Measurements from ENCODE around the gene FCHSD2. TPM values are rescaled to one million over a fixed set of nuclear protein-coding genes. Genes with fewer than 3 reads are reported as not detected.
"Not testable (repeated sequence)": the region's sequence is repeated elsewhere in the genome, so short reads cannot be mapped to it uniquely, and the experiment has no call there.

FCHSD2 gene
- total RNA-seq, 2 donors from 2014 or later, result 20.0 to 22.1 TPM

DNA sequence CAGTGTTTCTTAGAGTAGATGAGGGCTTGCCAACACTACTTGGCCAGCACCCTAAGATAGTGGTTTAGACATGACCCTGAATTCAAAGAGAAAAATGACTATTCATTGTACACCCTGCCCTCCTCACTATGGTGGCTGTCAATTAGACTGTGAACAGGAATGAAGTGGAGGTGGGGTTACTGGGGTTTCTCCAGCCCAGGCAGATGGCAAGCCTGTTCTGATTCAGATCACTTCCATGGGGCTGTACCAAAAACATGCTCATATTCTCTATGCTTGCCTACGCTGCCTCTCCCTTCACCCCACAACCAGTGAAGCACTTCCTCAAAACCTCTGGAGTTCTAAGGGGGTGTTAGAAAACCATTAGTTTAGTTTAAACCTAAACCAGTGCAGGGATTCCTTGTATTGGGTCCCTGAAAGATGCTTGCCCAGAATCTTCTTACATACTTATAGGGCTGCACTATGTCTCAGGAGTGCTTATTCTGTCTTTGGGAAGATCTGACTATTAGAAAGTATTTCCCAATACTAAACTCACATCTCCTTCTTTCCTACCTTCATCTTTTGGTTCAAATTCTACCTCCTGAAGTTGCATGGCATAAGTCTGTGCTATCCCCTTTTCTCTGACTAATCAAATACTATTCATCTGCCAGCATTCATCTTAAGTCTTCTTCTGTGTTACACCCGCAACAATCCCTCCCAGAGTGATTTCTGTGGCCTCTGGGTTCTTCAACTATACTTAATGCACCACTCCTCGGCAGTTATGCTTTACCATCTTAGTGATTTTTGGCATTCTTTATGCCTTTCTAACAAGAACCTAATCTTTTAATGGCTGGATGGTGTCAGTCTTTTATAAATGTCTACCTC, 256.1 kb downstream of the FCHSD2 start:
- DNase-seq (no peak), ATAC-seq (no peak)
- intact Hi-C loops (cut with DNase I, micrococcal nuclease), result no loop called here

GRCh38 chr11:72876147-72876546, 266.0 kb downstream of the FCHSD2 start:
- ATAC-seq, result no peak
- DNase-seq, result no peak
- intact Hi-C loops (cut with DNase I, micrococcal nuclease), result no loop called here

DNA sequence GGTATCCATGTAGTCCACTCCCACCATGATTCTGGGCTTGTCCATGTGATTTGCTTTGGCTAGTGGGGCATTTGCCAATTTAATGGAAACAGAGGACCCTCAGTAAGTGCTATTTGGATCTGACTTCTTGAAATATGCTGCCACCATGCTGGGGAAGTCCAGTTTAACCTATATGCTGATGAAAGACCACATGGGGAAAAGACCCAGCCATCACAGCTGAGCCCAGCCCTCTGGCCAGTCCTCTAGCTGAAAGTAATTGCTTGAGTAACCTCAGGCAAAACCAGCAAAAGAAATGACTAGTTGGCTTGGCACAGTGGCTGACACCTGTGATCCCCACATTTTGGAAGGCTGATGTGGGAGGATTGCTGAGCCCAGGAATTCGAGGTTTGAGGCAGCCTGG, 266.4 kb downstream of the FCHSD2 start:
- ATAC-seq (no peak), DNase-seq (no peak)
- intact Hi-C loops (cut with DNase I, micrococcal nuclease), result no loop called here

DNA sequence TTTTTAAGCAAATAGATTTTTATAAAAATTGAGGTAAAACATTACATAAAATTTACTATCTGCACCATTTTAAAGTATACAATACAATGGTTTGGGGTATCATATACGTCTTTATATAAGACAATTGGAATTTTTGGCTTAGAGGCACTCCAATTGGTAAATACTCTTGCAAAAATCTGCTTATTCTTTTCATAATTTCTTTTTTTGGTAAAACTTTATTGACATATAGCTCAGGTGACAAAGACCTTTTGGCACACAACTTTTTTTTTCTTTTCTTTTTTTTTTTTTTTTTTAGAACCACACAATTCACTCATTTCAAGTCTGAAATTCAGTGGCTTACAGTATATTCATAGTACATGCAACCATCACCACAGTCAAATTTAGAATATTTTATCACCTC, 270.1 kb downstream of the FCHSD2 start:
- DNase-seq (no peak), ATAC-seq (no peak)
- intact Hi-C loops (cut with DNase I, micrococcal nuclease), result no loop called here

DNA sequence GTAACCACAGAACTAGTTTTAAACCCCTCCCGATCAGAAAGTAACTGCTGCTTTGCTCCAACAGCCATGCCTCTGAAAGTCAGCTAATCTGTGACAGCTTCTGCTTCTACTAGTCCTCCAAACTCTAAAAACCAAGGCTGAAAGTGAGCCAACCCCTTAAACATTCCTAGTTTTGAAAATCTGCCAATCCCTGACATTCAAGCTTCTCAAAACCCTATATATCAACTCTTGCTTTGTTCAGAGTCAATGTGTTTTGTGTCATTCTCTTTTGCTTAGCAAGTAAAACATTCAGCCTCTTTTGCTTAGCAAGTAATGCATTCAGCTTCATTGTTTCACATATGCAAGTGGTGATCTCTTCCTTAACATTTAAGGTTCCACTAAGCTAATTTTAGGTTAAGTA, 271.0 kb downstream of the FCHSD2 start:
- intact Hi-C loops (cut with DNase I, micrococcal nuclease), result no loop called here
- ATAC-seq, result no peak

DNA sequence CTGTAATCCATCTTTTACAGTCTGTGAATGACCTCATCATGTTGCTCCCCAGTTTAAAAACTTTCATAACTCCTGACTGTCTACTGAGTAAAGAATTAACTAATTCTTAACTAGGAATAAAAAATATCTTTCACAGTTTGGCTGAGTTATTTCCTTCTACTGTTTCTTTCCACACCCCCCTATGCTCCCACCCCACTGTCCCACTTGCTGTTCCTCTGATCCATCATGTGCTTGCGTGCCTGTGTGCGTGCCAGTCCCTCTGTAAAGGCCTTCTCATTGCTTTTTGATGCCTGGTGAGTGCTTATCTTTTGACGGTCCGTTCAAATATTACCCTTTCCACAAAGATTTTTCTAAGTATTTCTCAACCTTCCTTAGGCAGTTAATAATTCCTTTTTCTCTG, 272.3 kb downstream of the FCHSD2 start:
- ATAC-seq (no peak), DNase-seq (no peak)
- intact Hi-C loops (cut with DNase I, micrococcal nuclease), result no loop called here

More for the DNA sequence above, 271.0 kb downstream of the FCHSD2 start:
- no peak for DNase-seq

DNA sequence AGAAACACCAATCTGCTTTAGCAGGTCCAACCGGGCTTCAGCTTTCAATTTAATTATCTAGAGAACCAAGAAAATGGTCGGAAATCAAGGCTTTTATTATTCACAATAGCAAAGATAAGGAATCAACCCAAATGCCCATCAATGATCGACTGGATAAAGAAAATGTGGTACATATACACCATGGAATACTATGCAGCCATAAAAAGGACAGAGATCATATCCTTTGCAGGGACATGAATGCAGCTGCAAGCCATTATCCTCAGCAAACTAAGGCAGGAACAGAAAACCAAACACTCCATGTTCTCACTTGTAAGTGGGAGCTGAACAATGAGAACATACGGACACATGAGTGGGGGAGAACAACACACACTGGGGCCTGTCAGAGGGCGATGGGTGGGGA, 274.1 kb downstream of the FCHSD2 start:
- intact Hi-C loops (cut with DNase I, micrococcal nuclease), result no loop called here
- DNase-seq (no peak), ATAC-seq (no peak)

- no peak for DNase-seq
- intact Hi-C loops (cut with DNase I, micrococcal nuclease), result no loop called here
- ATAC-seq, result no peak
Observed at GRCh38 chr11:72864702-72865655, 277.1 kb downstream of the FCHSD2 start.

GRCh38 chr11:72863916-72864315, 278.2 kb downstream of the FCHSD2 start:
- no peak for DNase-seq

GRCh38 chr11:72863091-72863490, 279.0 kb downstream of the FCHSD2 start:
- intact Hi-C loops (cut with DNase I, micrococcal nuclease), result no loop called here
- ATAC-seq, result no peak
- no peak for DNase-seq

More at GRCh38 chr11:72863916-72864315, 278.2 kb downstream of the FCHSD2 start:
- intact Hi-C loops (cut with DNase I, micrococcal nuclease), result no loop called here
- ATAC-seq, result no peak

- ATAC-seq (no peak), DNase-seq (no peak)
- intact Hi-C loops (cut with DNase I, micrococcal nuclease), result no loop called here
Observed at GRCh38 chr11:72860592-72860991, 281.5 kb downstream of the FCHSD2 start.

DNA sequence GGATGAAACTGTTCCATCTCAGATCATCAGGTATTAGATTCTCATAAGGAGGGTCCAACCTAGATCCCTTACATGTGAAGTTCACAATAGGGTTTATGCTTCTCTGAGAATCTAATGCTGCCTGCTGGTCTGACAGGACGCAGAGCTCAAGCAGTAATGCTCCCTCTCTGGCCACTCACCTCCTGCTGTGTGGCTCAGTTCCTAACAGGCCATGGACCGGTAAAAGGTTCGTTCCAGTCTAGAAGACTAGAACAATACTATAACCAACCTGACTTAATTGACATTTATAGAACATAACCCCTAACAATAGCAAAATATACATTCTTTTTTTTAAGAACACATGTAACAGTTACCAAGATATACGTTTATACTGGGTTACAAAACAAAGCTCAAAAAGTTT, 282.1 kb downstream of the FCHSD2 start:
- ATAC-seq (no peak), DNase-seq (no peak)
- intact Hi-C loops (cut with DNase I, micrococcal nuclease), result no loop called here

DNA sequence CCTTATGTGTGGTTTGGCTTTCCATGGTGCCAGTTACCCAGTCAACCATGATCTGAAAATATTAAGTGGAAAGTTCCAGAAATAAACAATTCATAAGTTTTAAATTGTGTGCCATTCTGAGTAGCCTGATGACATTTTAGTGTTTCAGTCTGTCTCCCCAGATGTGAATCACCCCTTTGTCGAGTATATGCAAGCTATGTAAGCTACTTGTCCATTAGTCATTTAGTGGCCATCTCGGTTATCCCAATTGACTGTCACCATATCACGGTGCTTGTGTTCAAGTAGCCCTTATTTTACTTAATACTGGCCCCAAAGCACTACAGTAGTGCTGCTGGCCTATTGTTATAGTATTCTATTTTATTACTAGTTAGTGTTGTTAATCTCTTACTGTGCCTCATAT, 283.0 kb downstream of the FCHSD2 start:
- intact Hi-C loops (cut with DNase I, micrococcal nuclease), result no loop called here
- no peak for DNase-seq
- no peak for ATAC-seq

DNA sequence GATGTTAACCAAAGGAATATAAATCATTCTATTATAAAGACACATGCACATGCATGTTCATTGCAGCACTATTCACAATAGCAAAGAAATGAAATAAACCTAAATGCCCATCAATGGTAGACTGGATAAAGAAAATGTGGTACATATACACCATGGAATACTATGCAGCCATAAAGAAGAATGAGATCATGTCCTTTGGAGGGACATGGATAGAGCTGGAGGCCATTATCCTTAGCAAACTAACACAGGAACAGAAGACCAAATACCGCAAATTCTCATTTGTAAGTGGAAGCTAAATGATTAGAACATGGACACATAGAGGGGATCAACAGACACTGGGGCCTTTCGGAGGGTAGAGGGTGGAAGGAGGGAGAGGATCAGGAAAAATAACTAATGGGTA, 283.9 kb downstream of the FCHSD2 start:
- DNase-seq; ATAC-seq; intact Hi-C loops (cut with DNase I, micrococcal nuclease): not testable (repeated sequence)

- intact Hi-C loops (cut with DNase I, micrococcal nuclease), result no loop called here
- DNase-seq (no peak), ATAC-seq (no peak)
Observed at GRCh38 chr11:72856551-72857345, 285.4 kb downstream of the FCHSD2 start.

DNA sequence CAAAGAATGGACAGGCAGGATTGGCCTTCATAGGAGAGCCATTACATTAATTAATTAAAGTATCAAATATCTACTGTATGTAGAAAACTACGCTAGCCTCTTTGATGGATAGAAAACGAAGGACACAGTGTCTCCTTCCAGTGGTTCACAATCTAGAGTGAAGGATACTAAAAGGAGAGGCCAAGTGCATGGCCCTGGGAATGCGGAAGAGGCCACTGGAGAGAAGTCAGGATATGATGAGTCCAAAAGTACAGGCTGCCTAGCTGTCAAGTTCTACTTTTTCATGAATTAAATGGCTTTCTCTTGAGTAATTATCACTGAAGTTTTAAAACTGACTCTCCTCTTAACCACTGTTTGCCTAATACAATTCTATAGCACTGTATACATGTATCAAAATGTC, 286.1 kb downstream of the FCHSD2 start:
- intact Hi-C loops (cut with DNase I, micrococcal nuclease), result no loop called here
- DNase-seq (no peak), ATAC-seq (no peak)

DNA sequence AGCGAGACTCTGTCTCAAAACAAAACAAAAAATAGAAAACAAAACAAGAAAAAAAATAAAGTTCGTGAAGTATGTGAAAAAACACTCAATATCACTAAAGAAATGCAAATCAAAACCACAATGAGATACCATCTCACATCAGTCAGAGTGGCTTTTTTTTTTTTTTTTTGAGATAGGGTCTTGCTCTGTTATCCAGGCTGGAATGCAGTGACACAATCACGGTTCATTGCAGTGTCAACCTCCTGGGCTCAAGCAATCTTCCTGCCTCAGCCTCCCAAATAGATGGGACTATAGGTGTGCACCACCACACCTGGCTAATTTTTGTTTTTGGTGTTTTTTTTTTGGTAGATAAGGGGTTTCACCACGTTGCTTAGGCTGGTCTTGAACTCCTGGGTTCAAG, 290.4 kb downstream of the FCHSD2 start:
- no peak for DNase-seq
- intact Hi-C loops (cut with DNase I, micrococcal nuclease), result no loop called here
- no peak for ATAC-seq

DNA sequence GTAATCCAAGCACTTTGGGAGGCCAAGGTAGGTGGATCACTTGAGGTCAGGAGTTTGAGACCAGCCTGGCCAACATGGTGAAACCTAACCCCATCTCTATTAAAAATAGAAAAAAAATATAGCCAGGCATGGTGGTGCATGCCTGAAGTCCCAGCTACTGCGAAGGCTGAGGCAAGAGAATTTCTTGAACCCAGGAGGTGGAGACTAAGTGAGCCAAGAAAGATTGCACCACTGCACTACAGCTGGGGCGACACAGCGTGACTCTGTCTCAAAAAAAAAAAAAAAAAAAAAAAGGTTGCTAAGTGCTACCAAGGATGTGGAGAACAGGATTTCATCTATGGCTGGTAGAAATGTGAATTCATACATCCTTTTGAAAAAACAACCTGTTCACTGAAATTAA, 291.3 kb downstream of the FCHSD2 start:
- intact Hi-C loops (cut with DNase I, micrococcal nuclease), result no loop called here
- ATAC-seq (no peak), DNase-seq (no peak)

GRCh38 chr11:72848846-72849466, 293.2 kb downstream of the FCHSD2 start:
- ATAC-seq (peak; percentile 80), DNase-seq (no peak)
- intact Hi-C loops (cut with DNase I, micrococcal nuclease), result no loop called here

All from left colon (tissue), 2 donors.